Measurements from ENCODE around the gene MICALL2.
"Not testable (repeated sequence)": the region's sequence is repeated elsewhere in the genome, so short reads cannot be mapped to it uniquely, and the experiment has no call there.

Gene MICALL2

DNA sequence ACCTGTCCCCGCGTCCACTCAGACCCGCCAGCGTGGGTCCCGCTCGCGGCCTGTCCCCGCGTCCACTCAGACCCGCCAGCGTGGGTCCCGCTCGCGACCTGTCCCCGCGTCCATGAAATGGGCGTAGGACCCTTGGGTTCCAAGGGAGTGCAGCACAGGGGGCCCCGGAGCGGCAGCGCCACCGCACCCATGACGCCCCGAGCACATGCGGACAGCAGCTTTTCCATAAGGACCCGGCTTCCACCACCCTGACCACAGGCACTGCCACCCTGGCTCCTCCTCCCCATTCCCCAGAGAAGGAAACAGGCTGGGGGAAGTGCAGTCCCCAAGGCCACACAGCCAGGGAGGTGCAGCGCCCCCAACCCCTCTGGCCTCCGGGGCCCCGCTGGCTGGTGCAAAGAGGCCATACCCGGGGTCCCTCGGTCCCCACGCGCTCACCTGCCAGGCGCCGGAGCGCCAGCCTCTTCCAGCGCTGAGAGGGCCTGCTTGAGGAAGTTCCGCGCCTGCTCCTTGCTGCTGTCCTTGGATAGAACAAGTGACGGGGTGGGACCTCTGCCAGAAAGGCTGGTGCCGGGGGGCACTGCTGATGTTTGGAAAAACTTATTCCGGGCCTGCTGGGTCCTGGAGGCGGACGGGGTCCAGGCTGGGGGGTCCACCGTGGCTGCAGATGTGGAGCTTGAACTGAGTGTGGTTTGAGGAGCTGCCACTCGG is 14.9 kb downstream of the MICALL2 start:
- DNase-seq (ENCODE audit: insufficient read length, low spot score) (no peak), FAIRE-seq (no peak)
- TF ChIP-seq, protein P1, sequence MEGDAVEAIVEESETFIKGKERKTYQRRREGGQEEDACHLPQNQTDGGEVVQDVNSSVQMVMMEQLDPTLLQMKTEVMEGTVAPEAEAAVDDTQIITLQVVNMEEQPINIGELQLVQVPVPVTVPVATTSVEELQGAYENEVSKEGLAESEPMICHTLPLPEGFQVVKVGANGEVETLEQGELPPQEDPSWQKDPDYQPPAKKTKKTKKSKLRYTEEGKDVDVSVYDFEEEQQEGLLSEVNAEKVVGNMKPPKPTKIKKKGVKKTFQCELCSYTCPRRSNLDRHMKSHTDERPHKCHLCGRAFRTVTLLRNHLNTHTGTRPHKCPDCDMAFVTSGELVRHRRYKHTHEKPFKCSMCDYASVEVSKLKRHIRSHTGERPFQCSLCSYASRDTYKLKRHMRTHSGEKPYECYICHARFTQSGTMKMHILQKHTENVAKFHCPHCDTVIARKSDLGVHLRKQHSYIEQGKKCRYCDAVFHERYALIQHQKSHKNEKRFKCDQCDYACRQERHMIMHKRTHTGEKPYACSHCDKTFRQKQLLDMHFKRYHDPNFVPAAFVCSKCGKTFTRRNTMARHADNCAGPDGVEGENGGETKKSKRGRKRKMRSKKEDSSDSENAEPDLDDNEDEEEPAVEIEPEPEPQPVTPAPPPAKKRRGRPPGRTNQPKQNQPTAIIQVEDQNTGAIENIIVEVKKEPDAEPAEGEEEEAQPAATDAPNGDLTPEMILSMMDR (IDR thresholded peaks at IDR 0.05; ENCODE audit: insufficient read depth, missing control alignments) = no peak

DNA sequence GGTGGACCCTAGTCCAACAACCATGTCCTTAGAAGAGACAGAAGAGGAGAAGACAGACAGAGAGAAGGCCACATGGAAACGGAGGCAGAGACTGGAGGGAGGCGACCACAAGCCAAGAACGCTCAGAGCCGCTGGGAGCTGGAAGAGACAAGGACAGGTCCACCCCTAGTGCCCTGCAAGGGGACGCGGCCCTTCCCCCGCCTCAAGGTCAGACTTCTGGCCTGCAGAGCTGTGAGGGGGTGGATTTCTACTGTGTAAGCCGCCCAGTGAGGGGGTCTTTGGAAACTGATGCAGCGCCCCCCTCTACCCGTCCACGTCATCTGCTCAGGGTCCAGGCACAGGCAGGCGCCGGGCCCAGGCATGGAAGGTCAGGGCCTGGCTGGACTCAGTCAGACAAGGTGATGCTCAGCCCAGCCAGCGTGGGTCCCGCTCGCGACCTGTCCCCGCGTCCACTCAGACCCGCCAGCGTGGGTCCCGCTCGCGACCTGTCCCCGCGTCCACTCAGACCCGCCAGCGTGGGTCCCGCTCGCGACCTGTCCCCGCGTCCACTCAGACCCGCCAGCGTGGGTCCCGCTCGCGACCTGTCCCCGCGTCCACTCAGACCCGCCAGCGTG is 15.6 kb downstream of the MICALL2 start:
- not testable (repeated sequence) for DNase-seq (ENCODE audit: insufficient read length, low spot score); FAIRE-seq

DNA sequence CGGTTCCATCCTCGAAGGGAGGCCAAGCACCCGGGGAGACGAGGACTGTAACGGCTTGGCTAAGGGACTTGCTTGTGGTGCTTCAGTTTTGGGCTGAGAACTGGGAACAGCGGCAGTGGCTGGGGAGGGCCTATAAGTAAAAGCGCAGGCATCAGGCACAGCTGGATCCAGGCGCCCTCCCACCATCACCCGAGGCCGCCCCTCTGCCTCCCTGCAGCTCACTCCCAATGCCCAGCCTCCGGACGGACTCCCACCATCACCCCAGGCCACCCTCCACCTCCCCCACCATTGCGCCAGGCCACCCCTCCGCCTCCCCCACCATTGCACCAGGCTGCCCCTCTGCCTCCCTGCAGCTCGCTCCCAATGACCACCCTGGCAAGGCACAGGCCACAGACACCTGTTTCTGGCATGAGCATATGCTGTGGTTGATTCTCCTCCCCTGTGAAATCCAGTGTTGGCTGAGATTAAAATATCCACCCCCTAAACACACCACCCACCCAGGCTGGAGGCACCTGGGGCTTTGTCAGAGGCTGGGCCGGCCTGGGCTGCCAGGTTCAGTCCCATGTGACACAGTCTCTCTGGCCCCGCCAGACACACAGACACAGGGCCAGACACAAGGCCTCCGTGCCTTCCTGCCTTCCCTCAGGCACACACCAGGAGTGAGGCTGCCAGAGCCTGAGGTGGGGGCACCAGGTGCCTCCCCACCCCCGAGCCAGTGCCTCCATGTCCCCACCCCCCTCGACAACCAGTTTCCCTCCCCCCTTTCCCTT is 16.7 kb downstream of the MICALL2 start:
- DNase-seq (ENCODE audit: insufficient read length, low spot score) = no peak
- TF ChIP-seq, protein P1 (IDR thresholded peaks at IDR 0.05; ENCODE audit: insufficient read depth, missing control alignments) = no peak
- no peak for FAIRE-seq

DNA sequence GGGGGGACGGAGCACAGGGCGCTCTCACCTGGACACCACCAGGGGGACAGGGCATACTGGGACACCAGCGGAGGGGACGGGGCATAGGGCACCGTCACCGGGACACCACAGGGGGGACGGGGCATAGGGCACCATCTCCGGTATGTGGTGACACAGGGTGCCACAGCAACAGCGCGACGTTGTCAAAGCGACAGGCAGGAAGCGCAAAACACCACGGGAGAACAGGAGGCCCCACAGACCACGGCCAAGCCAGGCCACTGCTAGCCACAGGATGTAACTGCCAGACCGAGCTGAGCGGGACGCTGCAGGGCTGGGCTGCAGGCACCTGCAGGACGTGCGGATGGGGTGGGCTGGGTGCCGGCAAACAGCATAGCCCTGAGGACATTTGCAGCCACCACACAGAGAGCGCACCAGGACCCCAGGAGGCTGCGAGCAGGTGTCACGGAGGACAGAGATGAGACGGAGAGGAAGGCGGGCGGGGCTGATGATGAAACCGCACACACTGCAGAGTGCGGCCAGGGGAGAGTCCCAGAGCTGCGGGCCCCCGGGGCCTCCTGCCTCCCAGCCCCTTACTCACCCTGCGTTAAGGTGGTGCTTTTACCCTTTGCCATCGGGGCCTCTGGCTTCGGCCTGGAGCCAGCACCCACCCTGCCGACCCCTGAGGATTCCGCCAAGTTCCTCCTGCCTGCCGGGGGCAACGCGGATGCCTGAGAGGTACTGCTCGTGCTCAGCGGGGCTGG is 17.5 kb downstream of the MICALL2 start:
- TF ChIP-seq, protein P1 (IDR thresholded peaks at IDR 0.05; ENCODE audit: insufficient read depth, missing control alignments) = no peak
- no peak for DNase-seq (ENCODE audit: insufficient read length, low spot score)
- no peak for FAIRE-seq

DNA sequence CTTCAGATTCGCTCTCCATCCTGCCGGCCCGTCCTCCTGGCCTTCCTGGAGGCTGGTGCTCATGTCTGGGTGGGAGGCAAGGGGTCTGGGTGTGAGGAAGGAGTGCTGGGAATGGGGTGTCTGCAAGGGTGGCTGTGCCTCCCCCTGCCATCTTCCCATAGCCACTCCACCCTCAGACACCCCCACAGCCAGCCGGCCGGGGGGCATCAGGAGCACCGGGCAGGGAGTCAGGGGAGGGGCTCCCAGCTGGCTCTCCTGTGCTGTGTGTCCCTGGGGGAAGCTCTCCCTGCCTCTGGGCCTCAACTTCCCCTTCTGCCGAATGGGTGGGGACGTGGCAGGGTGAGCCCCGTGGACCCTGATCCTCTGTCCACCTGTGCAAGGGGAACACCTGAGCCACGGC is 18.6 kb downstream of the MICALL2 start:
- TF ChIP-seq, protein P1 (IDR thresholded peaks at IDR 0.05; ENCODE audit: insufficient read depth, missing control alignments) = no peak
- DNase-seq (ENCODE audit: insufficient read length, low spot score) (no peak), FAIRE-seq (no peak)

DNA sequence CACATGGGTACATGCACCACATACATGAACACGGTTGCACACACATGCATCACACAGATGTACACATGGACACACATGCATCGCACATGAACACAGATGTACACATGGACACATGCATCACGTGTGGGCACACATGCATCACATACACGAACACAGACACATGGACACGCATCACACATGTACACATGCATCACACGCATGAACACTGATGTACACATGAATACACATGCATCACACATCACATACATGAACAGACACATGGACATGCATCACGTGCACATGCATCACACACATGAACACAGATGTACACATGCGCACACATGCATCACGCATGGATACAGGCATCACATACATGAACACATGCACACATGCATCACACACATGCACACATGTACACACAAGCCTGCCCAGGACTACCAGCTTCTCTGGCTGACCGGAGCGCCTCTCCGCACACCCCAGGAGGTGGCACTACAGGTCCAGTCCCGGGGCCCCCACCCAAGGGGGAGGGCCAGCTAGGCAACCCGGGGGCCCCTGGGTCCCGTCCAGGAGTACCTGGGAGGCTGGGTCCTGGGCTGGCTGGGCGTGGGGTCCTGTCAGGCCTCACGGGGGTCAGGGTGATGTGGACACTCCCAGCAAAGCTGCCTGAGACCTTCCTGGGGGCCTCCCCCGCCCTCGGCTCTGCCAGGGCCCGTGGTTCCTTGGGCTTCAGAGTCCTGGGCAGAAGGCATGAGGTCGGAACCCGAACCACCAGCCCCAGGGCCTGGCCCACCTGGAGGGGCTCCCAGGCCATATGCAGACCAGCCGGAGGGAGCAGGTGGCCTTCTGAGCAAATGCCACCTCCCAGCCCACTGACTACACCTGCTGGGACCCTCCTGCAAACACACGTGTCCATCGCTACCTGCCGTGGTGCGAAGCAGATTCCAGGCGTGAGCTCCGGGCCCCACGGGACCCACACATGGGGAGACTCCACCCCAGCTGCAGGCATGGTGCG is 19.6 kb downstream of the MICALL2 start:
- DNase-seq (ENCODE audit: insufficient read length, low spot score) = no peak
- TF ChIP-seq, protein P1 (IDR thresholded peaks at IDR 0.05; ENCODE audit: insufficient read depth, missing control alignments) = no peak
- FAIRE-seq = no peak

Data from D721Med (cell line).